Stimulated activated naive CD8-positive, alpha-beta T cell treated with anti-CD3 and anti-CD28 coated beads, Interleukin-15, amount 100 ng/mL, for 72 hours (primary cell): Measurements from ENCODE around the gene P2RX7.
A peak's percentile ranks its signal among the peaks of the same experiment; 100 is the strongest.
"Not testable (repeated sequence)": the region's sequence is repeated elsewhere in the genome, so short reads cannot be mapped to it uniquely, and the experiment has no call there.

ENCODE experiments used
- ATAC-seq: fragments of 150-1000 bp; cut with Tn5 transposase; 2 replicates; pipeline ENCODE4 v1.10.0; 2021; ENCODE audit warnings: mild to moderate bottlenecking, moderate library complexity
- DNase-seq, 2 donors: peaks; one replicate each; pipeline ENCODE4 v3.0.0; 2021 to 2022
- H3K27ac Mint-ChIP-seq, 2 donors: one replicate each; pipeline ENCODE4 v1.8.0; 2022; ENCODE audit warnings: mild to moderate bottlenecking in 2 of 2, mixed read lengths in 2 of 2, moderate library complexity in 2 of 2
- H3K27me3 Mint-ChIP-seq: one replicate; pipeline ENCODE4 v1.8.0; 2022; ENCODE audit warnings: mixed read lengths
- H3K4me1 Mint-ChIP-seq: one replicate; pipeline ENCODE4 v1.8.0; 2022; ENCODE audit warnings: mild to moderate bottlenecking, mixed read lengths
- H3K4me3 Mint-ChIP-seq, 2 donors: one replicate each; pipeline ENCODE4 v1.8.0; 2022; ENCODE audit warnings: mild to moderate bottlenecking in 2 of 2, mixed read lengths in 2 of 2, moderate library complexity in 1 of 2
- H3K9me3 Mint-ChIP-seq, 2 donors: one replicate each; pipeline ENCODE4 v1.8.0; 2022; ENCODE audit warnings: mixed read lengths in 2 of 2

P2RX7 gene

GRCh38 chr12:121190523-121191031 lies 57.9 kb downstream of the P2RX7 start:
- H3K27me3 Mint-ChIP-seq: no peaks in the 10 kb centered on the region
- DNase-seq (no peak), ATAC-seq (no peak)
- H3K27ac Mint-ChIP-seq: no peak overlapping the region
- no peak overlapping the region for H3K4me3 Mint-ChIP-seq
- H3K9me3 Mint-ChIP-seq: no peaks in the 10 kb centered on the region
- peaks cover 6% of the 10 kb centered on the region for H3K4me1 Mint-ChIP-seq

GRCh38 chr12:121191151-121191550 lies 58.5 kb downstream of the P2RX7 start:
- Mint-ChIP-seq H3K9me3 (no peaks in the 10 kb centered on the region), H3K27ac (no peak overlapping the region), H3K4me1 (peaks cover 6% of the 10 kb centered on the region), H3K27me3 (no peaks in the 10 kb centered on the region), H3K4me3 (no peak overlapping the region)
- ATAC-seq (no peak), DNase-seq (no peak)

DNA sequence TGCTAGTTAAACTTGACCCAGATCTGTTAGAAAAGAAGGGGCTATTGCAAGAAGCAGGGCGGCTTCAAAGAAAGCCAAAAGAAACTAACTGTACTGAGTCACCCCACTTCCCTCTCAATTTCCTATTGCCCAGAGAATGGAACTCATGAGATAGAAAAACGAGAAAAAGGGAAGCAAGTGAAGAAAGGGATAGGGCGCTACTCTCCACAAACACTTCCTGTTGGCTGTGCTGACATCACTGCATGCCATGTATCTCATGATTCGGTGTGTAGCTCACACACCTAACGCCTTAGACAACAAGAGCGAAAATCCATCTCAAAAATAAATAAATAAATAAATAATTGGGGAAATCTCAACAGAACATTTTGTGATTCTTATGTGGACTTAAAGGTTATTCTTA lies 64.2 kb downstream of the P2RX7 start:
- ATAC-seq (no peak), DNase-seq (no peak)
- peaks cover 6% of the 10 kb centered on the region for H3K4me1 Mint-ChIP-seq
- peak overlapping the region in 1 of 2 donors; percentile 1 for H3K4me3 Mint-ChIP-seq
- no peaks in the 10 kb centered on the region for H3K9me3 Mint-ChIP-seq
- peak overlapping the region in 1 of 2 donors; percentile 44 for H3K27ac Mint-ChIP-seq
- no peaks in the 10 kb centered on the region for H3K27me3 Mint-ChIP-seq

DNA sequence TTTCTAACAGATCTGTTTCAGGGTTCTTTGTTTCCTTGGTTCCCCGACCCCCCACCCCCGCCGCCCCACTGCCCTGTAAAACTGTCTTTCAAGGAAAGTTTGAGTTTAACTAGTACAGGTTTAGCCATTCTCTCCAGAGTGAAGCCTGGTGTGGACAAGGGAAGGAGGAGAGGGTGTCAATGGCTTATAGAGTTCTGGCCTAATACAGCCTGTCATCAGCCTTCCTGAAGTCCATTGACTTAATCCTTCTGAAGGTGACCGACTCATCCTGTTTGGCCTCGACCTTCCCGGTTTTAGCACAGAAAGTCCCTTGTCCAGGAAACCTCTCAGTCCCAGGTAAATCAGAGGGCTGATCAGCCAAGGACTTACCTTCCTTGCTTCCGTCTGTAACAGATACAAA lies 66.3 kb downstream of the P2RX7 start:
- no peak overlapping the region for H3K4me3 Mint-ChIP-seq
- H3K27ac Mint-ChIP-seq: no peak overlapping the region
- H3K9me3 Mint-ChIP-seq: no peaks in the 10 kb centered on the region
- ATAC-seq (no peak), DNase-seq (no peak)
- peaks cover 10% of the 10 kb centered on the region for H3K4me1 Mint-ChIP-seq
- no peaks in the 10 kb centered on the region for H3K27me3 Mint-ChIP-seq

GRCh38 chr12:121201140-121201539 lies 68.5 kb downstream of the P2RX7 start:
- not testable (repeated sequence) for H3K27me3 Mint-ChIP-seq, H3K9me3 Mint-ChIP-seq, H3K4me3 Mint-ChIP-seq, H3K27ac Mint-ChIP-seq, ATAC-seq, DNase-seq
- H3K4me1 Mint-ChIP-seq: peaks cover 19% of the 10 kb centered on the region

DNA sequence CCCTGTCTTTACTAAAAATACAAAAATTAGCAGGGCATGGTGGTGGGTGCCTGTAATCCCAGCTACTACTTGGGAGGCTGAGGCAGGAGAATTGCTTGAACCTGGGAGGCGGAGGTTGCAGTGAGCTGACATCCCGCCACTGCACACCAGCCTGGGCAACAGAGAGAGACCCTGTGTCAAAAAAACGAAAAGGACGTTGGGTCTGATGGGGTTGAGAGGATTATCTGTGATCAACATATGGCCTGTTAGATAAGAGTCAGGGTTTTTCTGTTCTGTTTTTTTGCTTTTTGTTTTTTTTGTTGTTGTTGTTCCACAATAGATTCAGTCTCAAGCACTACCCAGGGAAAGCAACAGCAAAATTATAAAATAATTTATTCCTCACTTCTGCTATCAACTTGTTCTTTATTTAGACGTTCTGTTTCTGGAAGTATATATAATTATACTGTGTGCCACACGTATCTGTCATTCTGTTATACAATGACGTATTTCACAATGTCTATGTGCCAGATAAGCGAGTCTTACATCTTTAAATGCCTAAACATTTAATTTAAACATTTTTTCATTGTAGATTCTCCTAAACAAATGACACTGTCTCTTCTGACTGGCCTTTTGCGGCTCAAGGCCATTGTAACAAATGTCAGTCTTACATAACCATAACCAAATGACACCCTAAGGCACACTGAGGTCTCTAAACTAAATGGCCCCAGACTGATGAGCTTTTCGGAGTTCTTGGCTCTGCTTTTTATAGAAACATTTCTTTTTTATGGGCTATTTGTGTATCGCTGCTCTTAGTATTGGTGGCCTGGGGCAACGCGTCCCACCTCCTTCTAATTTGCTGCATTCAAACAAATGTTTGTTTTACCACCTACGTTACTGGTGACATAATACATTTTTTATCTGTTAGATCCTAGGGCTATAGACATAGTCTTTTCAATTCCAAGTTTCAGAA lies 70.0 kb downstream of the P2RX7 start:
- Mint-ChIP-seq H3K4me3 (no peak overlapping the region), H3K9me3 (peaks cover 0 to 4% of the 10 kb centered on the region in 2 donors), H3K27ac (no peak overlapping the region), H3K27me3 (no peaks in the 10 kb centered on the region), H3K4me1 (peaks cover 13% of the 10 kb centered on the region)
- DNase-seq (no peak), ATAC-seq (no peak)

GRCh38 chr12:121203482-121203881 lies 70.8 kb downstream of the P2RX7 start:
- Mint-ChIP-seq H3K4me1 (peaks cover 13% of the 10 kb centered on the region), H3K4me3 (no peak overlapping the region), H3K27ac (peak overlapping the region in 1 of 2 donors; percentile 43), H3K27me3 (no peaks in the 10 kb centered on the region), H3K9me3 (peaks cover 0 to 4% of the 10 kb centered on the region in 2 donors)
- no peak for DNase-seq
- ATAC-seq: no peak

DNA sequence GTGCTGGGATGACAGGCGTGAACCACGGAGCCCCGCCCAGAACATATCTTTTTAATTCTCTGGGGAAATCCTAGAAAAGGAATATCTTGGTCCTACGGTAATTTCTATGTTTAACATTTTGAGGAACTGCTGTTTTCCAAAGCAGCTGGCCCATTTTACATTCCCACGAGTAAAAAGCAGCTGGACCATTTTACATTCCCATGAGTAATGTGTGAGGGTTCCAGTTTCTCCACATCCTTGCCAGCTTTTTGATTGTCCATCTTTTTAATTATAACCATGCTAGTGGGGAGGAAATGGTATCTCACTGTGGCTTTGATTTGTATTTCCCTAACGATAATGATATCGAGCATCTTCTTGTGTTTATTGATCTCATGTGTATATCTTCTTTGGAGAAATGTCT lies 72.8 kb downstream of the P2RX7 start:
- Mint-ChIP-seq H3K4me1 (peaks cover 21% of the 10 kb centered on the region), H3K9me3 (peaks cover 0 to 4% of the 10 kb centered on the region in 2 donors), H3K4me3 (no peak overlapping the region), H3K27me3 (no peaks in the 10 kb centered on the region), H3K27ac (no peak overlapping the region)
- ATAC-seq: no peak
- no peak for DNase-seq

DNA sequence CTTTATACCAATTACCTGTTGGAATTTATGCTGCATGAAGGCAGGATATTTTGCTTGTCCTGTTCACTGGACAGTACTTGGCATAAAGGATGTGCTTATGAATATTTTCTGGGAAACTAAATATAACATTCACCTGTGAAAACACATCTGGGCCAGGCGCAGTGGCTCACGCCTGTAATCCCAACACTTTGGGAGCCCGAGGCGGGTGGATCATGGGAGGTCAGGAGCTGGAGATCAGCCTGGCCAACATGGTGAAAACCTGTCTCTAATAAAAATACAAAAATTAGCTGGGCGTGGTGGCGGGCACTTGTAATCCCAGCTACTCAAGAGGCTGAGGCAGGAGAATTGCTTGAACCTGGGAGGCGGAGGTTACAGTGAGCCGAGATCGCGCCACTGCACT lies 75.9 kb downstream of the P2RX7 start:
- not testable (repeated sequence) for H3K27me3 Mint-ChIP-seq, DNase-seq, H3K27ac Mint-ChIP-seq, H3K9me3 Mint-ChIP-seq, ATAC-seq
- Mint-ChIP-seq H3K4me1 (peaks cover 39% of the 10 kb centered on the region), H3K4me3 (peak overlapping the region in 1 of 2 donors; percentile 44)

DNA sequence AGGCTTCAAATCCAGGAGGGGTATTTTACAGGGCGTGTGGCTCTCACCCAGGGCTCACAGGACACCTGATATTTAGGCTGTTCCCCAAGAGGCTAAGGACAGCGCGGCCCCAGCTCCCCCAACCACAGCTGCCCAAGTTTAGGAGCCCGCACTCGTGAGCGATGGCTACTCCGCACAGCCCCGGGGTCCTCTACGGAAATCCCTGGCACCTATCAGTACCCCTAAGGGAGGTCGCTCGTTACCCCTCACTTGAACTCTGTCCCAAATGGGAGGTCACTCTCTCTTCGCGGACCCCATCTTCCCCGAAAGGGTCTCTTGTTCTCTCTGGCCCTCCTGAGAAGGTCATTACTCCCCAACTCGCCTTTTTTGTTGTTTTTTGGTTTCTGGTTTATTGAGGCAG lies 76.5 kb downstream of the P2RX7 start:
- peak overlapping the region; percentile 95 for H3K4me3 Mint-ChIP-seq
- H3K27ac Mint-ChIP-seq: peak overlapping the region; percentile 81 to 93
- DNase-seq: no peak
- peaks cover 38% of the 10 kb centered on the region for H3K4me1 Mint-ChIP-seq
- no peak for ATAC-seq
- no peaks in the 10 kb centered on the region for H3K27me3 Mint-ChIP-seq
- H3K9me3 Mint-ChIP-seq: peaks cover 0 to 4% of the 10 kb centered on the region in 2 donors

GRCh38 chr12:121209624-121210572 lies 77.2 kb downstream of the P2RX7 start, which contains the start of gene P2RX4:
Gene P2RX4, plus strand, starts transcription at chr12:121210129. Its CDS starts 36 bp downstream, at chr12:121210165.
- H3K27me3 Mint-ChIP-seq: no peaks in the 10 kb centered on the region
- DNase-seq (peak; percentile 87 to 92), ATAC-seq (peak; percentile 92)
- H3K9me3 Mint-ChIP-seq: peaks cover 0 to 2% of the 10 kb centered on the region in 2 donors
- H3K27ac Mint-ChIP-seq: peak within 1 kb of the TSS; percentile 93 to 97
- peak within 1 kb of the TSS; percentile 95 for H3K4me3 Mint-ChIP-seq
- H3K4me1 Mint-ChIP-seq: peaks cover 39% of the 10 kb centered on the region

DNA sequence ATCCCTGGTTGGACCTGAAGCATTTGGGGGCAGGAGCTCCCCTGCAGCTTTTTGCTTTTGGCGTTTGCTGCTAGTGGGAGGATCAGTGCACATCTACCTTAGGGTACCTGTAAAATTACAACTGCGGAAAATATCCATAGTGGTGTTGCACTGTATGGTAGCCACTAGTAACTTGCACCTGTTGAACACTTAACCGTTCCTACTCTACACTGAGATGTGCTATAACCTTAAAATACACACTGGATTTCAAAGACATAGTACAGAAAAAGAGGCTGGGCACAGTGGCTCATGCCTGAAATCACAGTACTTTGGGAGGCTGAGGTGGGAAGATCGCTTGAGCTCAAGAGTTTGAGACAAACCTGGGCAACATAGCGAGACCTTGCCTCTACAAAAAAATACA lies 80.2 kb downstream of the P2RX7 start:
- ATAC-seq (no peak), DNase-seq (no peak)
- Mint-ChIP-seq H3K27me3 (no peaks in the 10 kb centered on the region), H3K9me3 (no peaks in the 10 kb centered on the region), H3K27ac (no peak overlapping the region), H3K4me3 (no peak overlapping the region), H3K4me1 (peaks cover 54% of the 10 kb centered on the region)

DNA sequence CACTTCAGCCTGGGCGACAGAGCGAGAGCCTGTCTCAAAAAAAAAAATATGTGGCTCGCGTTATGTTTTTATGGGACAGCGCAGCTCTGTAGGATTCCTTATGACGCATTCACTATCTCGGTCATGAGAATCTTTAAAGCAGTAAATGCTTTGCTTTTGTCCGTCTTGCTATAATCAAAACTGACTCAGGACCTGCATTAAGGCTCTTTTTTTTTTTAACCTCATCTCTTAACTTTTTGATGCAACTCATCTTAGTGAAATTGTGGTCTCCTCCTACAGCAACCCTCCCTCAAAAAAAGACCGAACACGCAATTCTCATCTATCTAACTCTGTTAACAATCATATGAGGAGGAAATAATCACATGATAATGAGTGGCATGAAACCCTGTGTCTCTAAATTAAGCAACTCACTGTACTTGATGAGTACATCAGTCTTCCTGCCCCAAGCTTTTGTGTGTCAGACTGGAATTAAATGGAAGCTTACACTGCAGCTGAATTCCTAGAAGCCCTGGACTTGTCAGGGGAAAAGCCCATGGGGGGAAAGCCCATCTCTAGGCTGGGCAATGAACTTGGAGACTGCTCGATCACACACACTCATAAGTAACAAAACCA lies 81.6 kb downstream of the P2RX7 start:
- peak overlapping the region; percentile 34 to 63 for H3K27ac Mint-ChIP-seq

GRCh38 chr12:121214855-121215745 lies 82.4 kb downstream of the P2RX7 start:
- H3K27me3 Mint-ChIP-seq: no peaks in the 10 kb centered on the region
- peak overlapping the region in 1 of 2 donors; percentile 39 for H3K4me3 Mint-ChIP-seq
- H3K27ac Mint-ChIP-seq: peak overlapping the region in 1 of 2 donors; percentile 79
- DNase-seq (no peak), ATAC-seq (no peak)
- no peaks in the 10 kb centered on the region for H3K9me3 Mint-ChIP-seq
- H3K4me1 Mint-ChIP-seq: peaks cover 46% of the 10 kb centered on the region

More for the DNA sequence above, 81.6 kb downstream of the P2RX7 start:
- ATAC-seq: peak; percentile 18
- H3K27me3 Mint-ChIP-seq: no peaks in the 10 kb centered on the region
- peaks cover 51% of the 10 kb centered on the region for H3K4me1 Mint-ChIP-seq
- peak overlapping the region; percentile 3 to 39 for H3K4me3 Mint-ChIP-seq
- peak in 1 of 2 donors; percentile 42 for DNase-seq
- H3K9me3 Mint-ChIP-seq: no peaks in the 10 kb centered on the region
